ENCODE measurements around the gene EPB41L4B.

- TF ChIP-seq CTCF (IDR thresholded peaks at IDR 0.05) (no peak), POLR2A (IDR thresholded peaks at IDR 0.05) (no peak), POLR2AphosphoS5 (IDR thresholded peaks at IDR 0.05) (no peak)
Measured at GRCh38 chr9:109249615-109250014, 71.2 kb downstream of the EPB41L4B start.

All from breast epithelium (tissue), 3 donors.